Measurements from ENCODE around the gene ANKRD40.

DNA sequence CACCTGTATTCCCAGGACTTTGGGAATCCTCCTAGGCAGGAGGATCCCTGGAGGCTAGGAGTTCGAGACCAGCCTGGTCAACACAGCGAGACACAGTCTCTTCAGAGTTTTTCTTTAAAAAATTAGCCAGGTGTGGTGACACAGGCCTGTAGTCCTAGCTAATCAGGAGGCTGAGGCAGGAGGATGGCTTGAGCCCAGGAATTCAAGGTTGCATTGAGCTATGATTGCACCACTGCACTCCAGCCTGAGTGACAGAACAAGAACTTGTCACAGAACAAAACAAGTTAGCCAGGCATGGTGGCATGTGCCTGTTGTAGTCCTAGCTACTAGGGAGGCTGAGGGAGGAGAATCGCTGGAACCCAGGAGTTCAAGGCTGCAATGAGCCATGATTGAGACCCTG is 24.8 kb downstream of the ANKRD40 start:
- TF ChIP-seq, protein P1, sequence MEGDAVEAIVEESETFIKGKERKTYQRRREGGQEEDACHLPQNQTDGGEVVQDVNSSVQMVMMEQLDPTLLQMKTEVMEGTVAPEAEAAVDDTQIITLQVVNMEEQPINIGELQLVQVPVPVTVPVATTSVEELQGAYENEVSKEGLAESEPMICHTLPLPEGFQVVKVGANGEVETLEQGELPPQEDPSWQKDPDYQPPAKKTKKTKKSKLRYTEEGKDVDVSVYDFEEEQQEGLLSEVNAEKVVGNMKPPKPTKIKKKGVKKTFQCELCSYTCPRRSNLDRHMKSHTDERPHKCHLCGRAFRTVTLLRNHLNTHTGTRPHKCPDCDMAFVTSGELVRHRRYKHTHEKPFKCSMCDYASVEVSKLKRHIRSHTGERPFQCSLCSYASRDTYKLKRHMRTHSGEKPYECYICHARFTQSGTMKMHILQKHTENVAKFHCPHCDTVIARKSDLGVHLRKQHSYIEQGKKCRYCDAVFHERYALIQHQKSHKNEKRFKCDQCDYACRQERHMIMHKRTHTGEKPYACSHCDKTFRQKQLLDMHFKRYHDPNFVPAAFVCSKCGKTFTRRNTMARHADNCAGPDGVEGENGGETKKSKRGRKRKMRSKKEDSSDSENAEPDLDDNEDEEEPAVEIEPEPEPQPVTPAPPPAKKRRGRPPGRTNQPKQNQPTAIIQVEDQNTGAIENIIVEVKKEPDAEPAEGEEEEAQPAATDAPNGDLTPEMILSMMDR (IDR thresholded peaks at IDR 0.05; ENCODE audit: low read depth, low read length, poor library complexity, severe bottlenecking) = no peak
- no peak for TF ChIP-seq EZH2phosphoT487 (IDR thresholded peaks at IDR 0.05; ENCODE audit: borderline replicate concordance, low read length)

Measured in DOHH2 (cell line).